Myocyte (in vitro differentiated cells): ENCODE data around the gene ICOSLG. TPM values are rescaled to one million over a fixed set of nuclear protein-coding genes. Genes with fewer than 3 reads are reported as not detected.
"Not testable (repeated sequence)": the region's sequence is repeated elsewhere in the genome, so short reads cannot be mapped to it uniquely, and the experiment has no call there.

Experiments
- DNase-seq: peaks from one replicate; pipeline ENCODE4 v3.0.0-alpha.2; 2012; ENCODE audit warnings: low read depth
- polyA plus RNA-seq: library from polyadenylated mRNA; unstranded; fragments of >200 nt; gene quantifications from one replicate; pipeline ENCODE4 v1.2.1, GENCODE V29; 2012; ENCODE audit warnings: missing spikeins
- total RNA-seq: library from RNA; depleted of rRNA; stranded (reverse); fragments of >200 nt; gene quantifications from 2 replicates; pipeline ENCODE4 v1.2.3, GENCODE V29; 2014

The ICOSLG gene
- 4.1 and 7.4 TPM in 2 replicates for total RNA-seq
- polyA plus RNA-seq: 13.3 TPM

DNA sequence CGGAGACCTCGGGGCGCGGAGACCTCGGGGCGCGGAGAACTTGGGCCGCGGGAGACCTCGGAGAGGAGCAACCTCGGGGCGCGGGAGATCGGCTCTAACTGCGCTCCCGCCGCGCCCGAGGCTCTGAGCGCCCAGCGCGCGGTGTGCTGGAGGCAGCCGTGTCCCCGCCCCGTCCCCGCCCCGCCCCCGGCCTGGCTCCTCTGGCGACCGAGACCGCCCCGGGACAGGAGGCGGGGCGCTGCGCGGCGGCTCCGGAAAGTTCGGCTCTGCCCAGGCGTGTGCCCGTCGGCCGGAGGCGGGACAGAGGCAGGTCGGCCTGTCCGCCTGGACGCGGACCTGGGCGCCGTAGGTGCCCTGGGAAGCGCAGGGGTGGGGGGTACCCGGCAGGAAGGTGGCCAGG, at the start of gene ICOSLG:
ICOSLG (minus strand) TSS at position 102 of the 400 bp plus-strand sequence. CDS start 126 bp downstream, outside the sequence.
- not testable (repeated sequence) for DNase-seq

GRCh38 chr21:44289381-44290010, 48.8 kb upstream of the ICOSLG start:
- DNase-seq: no peak

DNA sequence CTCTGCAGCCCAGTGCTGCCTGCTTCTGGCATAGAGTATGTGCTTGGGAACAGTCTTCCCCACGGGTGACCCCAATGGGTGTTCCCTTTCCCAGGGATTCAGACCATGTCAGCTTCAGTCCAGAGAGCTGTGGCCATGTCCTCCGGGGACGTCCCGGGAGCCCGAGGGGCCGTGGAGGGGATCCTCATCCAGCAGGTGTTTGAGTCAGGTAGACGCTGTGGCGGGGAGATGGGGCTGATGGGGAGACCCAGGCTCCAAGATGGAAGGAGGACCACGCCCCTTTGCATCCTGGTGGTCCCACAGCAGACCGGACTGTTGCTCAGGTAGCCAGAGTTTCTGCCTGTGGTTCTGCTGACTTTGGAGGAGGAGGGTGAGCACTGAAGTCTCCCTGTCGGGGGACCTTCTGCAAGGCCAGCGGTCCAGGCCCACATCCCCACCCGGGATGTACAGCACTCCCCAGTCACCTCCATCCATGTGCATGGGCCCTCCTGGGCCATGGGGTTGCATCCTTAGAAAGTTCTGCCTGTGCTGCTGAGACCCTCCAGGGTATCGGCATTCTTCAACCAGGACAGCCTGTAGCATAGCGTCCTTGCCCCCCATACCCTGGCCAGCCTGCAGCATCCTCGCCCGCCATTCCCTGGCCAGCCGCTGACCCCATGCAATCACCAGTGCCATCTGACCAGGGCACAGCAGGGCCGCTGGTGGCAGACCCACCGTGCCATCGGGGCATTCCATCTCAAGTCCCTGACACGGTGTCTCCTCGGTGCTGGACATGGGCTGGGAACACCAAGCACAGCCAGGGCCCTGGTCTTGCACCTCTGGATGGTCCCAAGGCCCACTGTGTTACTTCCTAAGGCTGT, 47.7 kb upstream of the ICOSLG start:
- DNase-seq: no peak

DNA sequence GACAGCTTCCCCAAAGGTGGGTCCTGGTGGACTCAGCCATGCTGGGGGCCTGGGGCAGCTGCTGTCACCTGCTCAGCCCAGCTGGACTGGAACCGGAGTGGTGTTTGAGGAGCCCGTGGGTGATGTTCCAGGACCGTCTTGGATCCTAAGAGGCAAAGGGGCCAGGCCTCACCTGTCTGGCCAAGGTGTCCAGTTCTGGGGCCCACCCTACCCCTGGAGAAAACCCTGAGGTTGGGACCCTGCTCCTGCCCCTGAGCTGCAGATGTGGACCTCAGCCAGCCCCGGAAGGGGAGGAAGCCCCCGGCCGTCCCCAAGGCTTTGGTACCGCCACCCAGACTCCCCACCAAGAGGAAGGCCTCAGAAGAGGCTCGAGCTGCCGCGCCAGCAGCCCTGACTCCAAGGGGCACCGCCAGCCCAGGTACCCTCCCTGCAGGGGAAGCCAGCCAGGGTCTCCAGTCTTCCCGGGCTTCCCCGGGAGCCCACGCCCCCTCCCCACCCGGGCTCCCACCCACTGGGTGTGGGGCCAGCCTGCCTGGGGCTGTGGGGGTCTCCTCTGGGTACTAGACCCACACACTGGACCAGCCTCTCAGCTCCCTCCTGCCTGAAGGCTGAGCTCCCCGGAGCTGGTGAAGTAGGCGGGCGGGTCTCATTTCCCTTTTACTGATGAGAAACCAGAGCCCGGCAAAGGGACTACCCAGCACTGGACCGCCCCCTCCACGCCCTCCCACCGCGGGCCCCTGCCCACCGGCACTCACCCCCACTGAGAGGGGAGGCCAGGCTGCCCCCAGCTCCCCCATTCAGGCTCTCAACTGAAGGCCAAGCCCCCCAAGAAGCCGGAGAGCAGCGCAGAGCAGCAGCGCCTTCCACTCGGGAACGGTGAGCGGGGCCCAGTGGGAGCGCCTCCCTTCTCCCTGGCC, 46.2 kb upstream of the ICOSLG start:
- no peak for DNase-seq

GRCh38 chr21:44286086-44286715, 45.5 kb upstream of the ICOSLG start:
- no peak for DNase-seq

DNA sequence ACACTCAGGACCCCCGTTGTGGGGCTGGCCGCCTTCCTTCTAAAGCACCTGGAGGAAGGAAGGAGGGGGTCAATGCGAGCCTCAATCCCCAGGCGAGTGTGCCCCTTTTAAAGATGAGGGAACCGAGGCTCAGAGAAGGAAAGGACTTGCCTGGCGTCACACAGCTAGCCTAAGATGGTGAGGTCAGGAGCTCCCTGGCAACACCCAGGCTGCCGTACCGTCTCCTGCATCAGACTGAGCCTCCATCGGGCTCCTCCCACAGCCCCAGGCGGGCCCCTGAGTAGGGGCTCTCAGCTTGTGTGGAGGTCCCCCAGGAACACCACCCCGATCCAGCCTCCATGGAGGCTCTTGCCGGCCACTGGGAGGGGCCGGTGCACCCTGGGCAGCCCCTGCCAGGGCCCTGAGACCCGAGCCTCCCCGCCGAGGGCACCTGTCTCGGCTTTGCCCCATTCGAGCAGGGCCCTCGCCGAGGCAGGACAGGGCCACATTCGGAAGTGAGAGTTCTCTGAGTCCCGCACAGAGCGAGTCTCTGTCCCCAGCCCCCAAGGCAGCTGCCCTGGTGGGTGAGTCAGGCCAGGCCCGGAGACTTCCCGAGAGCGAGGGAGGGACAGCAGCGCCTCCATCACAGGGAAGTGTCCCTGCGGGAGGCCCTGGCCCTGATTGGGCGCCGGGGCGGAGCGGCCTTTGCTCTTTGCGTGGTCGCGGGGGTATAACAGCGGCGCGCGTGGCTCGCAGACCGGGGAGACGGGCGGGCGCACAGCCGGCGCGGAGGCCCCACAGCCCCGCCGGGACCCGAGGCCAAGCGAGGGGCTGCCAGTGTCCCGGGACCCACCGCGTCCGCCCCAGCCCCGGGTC, 44.6 kb upstream of the ICOSLG start, which contains the start of gene AIRE:
AIRE (plus strand) TSS at position 739 of the 855 bp plus-strand sequence. CDS start 131 bp downstream, outside the sequence.
- DNase-seq: peak; percentile 80

DNA sequence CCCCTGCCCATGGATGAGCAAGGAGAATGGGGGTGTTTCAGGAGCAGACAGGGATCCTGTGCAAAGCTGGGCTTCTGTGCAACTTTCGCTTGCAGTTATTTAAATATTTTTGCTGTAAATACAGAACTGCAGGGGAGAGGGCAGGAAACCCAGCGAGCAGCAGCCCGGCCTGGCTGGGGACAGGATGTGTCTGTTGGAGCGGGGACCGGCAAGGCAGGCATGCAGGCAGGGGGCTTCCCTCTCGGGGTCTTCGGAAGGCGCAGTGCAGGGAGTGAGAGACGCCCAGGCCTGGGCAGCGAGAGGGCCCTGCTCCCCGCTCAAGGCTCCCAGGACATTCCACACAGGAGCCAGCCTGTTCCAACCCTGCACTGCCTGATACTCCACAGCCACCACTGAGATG, 43.2 kb upstream of the ICOSLG start:
- no peak for DNase-seq

GRCh38 chr21:44283211-44283785, 42.6 kb upstream of the ICOSLG start:
- DNase-seq: not testable (repeated sequence)

DNA sequence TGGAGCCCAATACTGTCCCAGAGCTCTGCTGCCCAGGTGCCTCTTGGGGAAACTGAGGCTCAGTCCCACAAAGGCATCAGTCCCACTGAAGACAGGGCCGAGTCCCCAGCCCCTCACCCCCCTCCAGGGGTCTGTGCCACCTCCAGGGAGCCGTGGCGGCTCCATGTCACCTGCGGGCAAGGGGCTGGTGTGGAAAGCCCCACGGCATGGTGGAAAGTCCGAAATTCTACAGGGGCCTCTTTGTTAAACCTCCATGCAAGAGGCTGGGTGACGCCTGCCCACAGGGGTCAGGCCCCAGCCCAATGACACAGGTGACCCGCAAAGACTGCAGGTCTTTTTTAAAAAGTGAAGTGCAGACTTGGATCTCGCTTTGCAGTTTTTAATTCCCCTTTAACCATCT, 41.6 kb upstream of the ICOSLG start:
- DNase-seq: no peak

DNA sequence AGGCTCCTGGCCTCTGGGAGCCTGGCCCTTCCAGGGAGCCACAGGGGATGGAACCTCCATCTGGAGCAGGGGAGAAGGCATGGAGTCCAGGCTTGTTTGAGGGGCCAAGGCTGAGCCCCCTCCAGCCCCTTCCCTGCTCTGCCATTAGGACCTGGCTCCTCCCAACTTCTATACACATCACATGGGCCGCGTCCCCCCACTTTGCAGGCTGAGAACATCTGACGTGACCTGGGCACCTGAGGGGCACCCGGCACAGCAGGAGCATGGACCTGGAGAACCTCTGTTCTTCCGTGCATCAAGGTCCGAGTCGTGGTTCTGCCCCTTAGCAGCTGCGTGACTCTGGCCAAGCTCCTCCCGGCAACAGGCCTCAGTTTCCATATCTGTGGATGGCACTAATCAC, 41.1 kb upstream of the ICOSLG start:
- DNase-seq: no peak

DNA sequence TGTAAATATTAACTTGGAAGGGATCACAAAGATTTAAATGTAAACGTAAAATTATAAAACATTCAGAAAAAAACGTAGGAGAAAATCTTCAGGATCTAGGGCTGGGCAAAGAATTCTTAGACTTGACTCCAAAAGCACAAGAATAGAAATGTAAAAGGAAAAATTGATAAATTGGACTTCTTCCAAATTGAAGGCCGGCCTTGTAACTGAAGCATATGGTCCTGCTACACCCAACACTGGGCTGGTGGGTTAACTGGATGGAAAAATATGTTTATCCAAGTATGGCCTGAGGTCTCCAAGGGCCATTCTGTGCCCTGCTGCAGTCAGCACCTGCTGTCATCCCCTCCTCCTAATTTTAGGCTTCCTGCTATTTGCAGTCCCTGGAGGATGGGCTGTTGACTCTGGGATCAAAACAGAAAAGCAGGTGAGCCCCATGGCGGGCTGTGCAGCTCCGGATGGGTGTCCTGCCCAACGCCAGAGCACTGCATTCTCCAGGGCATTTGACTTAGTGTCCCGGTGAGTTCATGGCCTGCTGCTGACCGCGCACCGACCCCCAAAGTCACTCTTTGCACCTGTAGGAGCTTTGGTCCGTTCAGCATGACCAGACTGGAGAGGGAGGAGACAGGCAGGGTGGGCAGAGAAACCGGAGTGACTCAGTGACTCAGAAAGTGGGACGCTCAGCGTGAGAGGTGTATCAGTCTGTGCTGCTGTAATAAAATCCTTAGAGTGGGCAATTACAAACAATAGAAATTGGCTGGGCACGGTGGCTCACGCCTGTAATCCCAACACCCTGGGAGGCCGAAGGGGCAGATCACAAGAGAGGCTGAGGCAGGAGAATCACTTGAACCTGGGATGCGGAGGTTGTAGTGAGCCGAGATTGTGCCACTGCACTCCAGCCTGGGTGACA, 38.9 kb upstream of the ICOSLG start:
- peak; percentile 61 for DNase-seq

DNA sequence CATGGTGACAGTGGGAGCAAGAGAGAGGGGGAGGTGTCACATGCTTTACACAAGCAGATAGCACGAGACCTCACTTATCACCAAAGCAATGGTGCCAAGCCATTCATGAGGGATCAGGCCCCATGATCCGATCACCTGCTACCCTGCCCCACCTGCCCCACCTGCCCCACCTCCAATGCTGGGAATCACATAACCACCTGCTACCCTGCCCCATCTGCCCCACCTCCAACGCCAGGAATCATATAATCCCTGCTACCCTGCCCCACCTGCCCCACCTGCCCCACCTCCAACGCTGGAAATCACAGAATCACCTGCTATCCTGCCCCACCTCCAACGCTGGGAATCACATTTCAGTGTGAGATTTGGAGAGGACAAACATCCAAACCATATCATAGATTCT, 34.3 kb upstream of the ICOSLG start:
- DNase-seq: no peak

DNA sequence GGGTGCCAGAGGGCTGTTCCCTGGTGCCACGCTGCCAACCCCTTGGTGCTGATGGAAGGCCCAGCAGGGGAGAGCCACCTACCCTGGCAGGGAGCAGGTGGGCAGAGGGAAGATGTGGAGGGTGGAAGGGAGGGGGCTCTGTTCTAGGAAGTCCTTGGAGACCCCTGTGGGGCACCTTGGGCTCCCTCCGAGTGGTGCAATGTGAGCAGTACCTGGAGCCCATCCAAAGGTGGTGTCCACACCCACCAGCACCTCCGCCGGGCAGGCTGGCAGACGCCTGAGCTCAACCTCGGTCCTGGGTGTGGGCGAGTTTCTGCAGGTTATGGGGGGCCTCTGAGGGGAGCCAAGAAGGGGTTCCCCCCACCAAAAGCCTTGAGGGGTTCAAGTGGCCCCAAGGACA, 32.3 kb upstream of the ICOSLG start:
- no peak for DNase-seq

DNA sequence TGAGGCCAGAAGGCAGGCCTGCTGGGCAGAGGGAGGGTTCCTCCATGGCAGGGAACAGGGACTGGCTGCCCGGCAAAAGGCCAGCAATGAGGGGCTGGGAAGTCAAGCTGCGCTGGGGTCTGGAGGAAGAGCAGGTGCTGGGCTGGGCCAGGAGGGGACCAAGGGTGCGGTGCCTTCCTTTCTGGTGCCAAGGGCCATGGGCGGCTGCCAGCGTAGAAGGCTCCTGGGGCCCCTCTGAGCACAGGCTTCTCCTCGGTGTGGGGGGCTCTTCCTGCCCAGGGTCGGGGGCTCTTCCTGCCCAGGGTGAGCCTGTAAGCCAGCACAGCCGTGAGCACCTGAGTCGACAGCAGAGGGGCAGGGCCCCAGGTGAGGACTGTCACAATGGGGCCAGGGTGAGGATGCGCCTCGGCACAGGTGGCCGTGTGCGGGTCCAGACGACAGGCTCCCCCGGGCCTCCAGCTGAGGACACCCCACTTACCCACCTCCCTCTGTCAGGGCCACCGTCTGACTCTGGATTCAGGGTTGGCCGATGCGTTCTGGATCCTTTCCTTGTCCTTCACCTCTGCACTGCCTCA, 31.6 kb upstream of the ICOSLG start:
- DNase-seq: no peak

DNA sequence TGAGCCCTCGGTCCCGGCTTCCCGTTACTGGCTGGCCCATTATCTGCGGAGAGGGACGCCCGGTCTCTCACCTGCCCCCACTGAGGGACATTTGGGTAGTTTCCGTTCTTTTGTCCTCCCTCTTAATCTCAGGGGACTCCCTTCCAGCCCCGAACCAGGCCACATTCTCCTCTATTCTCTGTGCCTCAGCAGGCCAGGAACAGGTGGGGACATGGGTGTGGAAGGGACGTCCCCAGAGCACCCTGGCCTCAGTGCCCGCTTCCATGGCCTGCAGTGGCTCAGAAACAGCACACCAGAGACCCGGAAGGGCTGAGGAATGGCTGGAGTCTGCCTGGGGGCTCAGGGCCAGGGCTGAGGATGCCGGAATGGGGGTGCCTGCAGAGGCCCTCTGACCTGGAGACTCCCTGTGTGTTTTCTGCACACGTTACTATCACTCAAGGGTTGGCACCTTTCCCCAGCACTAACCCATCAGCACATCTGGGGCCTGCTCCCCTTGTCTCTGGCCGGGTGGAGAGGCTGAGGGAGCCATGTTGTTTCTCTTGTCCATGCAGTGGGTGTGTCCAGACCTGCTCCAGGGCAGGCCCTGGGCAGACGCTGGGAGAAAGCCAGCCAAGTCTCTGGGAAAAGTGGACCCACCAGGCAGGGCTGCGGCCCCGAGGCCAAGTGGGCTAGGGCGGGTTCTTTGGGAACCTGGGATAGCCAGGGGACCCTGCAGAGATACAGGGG, 31.0 kb upstream of the ICOSLG start:
- no peak for DNase-seq

DNA sequence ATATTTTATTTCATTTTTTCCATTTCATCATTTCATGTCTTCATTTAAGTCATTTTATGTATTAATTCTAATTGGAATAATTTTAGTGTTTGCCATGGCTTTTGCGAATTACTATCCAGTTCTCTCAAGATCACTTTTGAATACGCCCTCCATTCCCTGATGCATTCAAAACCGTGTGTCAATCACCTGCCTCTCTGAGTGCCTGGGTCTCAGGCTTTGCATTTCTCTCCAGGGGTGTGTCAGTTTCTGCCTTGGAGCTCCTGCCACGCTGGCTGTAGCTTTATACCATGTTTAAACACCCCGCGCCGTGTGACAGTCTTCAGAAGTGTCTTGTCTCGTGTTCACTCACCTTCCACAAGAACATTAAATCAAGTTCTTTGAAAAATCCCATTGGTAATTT, 28.3 kb upstream of the ICOSLG start:
- no peak for DNase-seq

DNA sequence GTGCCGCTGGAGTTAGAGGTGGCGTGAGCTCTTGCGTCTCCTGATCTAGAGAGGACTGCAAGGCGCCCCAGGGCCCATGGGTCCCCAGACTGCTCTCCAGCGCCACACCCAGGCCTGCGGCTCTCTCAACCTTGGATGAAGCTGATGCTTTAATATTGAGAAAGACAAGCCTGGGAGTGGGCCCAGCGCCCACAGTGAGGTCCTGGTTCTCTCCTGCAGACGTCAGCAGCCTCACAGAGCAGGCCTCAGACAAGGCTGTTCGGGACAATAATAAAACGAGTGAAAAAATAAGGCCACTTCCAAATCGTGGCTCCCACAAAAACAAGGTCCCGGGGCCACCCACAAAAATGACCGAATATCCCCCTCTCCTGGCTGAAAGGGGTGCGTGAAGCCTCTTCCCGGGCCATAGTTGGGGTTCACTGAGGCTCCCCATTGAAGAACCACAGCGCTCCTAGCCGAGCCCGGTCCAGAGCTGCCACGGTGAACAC, 27.0 kb upstream of the ICOSLG start:
- DNase-seq: no peak
